Stimulated activated naive CD8-positive, alpha-beta T cell treated with anti-CD3 and anti-CD28 coated beads, Interleukin-15, Interleukin-2, amounts not matched to agents 100 U/mL and 50 U/mL, for 24 hours (primary cell): ENCODE results near the gene PPFIBP2.

Experiments used
- ATAC-seq: fragments of 150-1000 bp; cut with Tn5 transposase; one replicate; pipeline ENCODE4 v1.10.0; 2021
- DNase-seq: peaks from one replicate; pipeline ENCODE4 v3.0.0; 2021

The PPFIBP2 gene

GRCh38 chr11:7668464-7668863 lies 154.7 kb downstream of the PPFIBP2 start:
- DNase-seq (no peak), ATAC-seq (no peak)

GRCh38 chr11:7668911-7669310 lies 155.1 kb downstream of the PPFIBP2 start:
- ATAC-seq: no peak
- DNase-seq: no peak

GRCh38 chr11:7670641-7671040 lies 156.8 kb downstream of the PPFIBP2 start:
- no peak for ATAC-seq
- DNase-seq: no peak

GRCh38 chr11:7671347-7672215 lies 157.8 kb downstream of the PPFIBP2 start:
- peak; percentile 74 for ATAC-seq
- peak; percentile 33 for DNase-seq

- ATAC-seq: peak; percentile 4
- DNase-seq: no peak
Observed at GRCh38 chr11:7672276-7672959, 158.6 kb downstream of the PPFIBP2 start.

- DNase-seq (peak; percentile 27), ATAC-seq (no peak)
Observed at GRCh38 chr11:7672960-7673723, 159.3 kb downstream of the PPFIBP2 start, which contains the start of gene CYB5R2. Gene CYB5R2 (minus strand): TSS chr11:7673500. CDS start chr11:7672825, 675 bp downstream.

- ATAC-seq (peak; percentile 26), DNase-seq (peak; percentile 42)
Observed at GRCh38 chr11:7673724-7674434, 160.1 kb downstream of the PPFIBP2 start.

GRCh38 chr11:7675631-7676030 lies 161.8 kb downstream of the PPFIBP2 start:
- no peak for DNase-seq
- ATAC-seq: no peak

- ATAC-seq (no peak), DNase-seq (no peak)
Observed at GRCh38 chr11:7677071-7677470, 163.3 kb downstream of the PPFIBP2 start.

GRCh38 chr11:7677796-7678201 lies 164.0 kb downstream of the PPFIBP2 start:
- no peak for DNase-seq

GRCh38 chr11:7683571-7683970 lies 169.8 kb downstream of the PPFIBP2 start:
- ATAC-seq: no peak
- no peak for DNase-seq

More at GRCh38 chr11:7677796-7678201, 164.0 kb downstream of the PPFIBP2 start:
- ATAC-seq: no peak

- no peak for ATAC-seq
- DNase-seq: no peak
Observed at GRCh38 chr11:7686761-7687160, 173.0 kb downstream of the PPFIBP2 start.

- DNase-seq (no peak), ATAC-seq (no peak)
Observed at GRCh38 chr11:7687386-7687785, 173.6 kb downstream of the PPFIBP2 start.

GRCh38 chr11:7688238-7688826 lies 174.5 kb downstream of the PPFIBP2 start:
- ATAC-seq (no peak), DNase-seq (no peak)

- no peak for ATAC-seq
- DNase-seq: no peak
Observed at GRCh38 chr11:7689239-7689638, 175.4 kb downstream of the PPFIBP2 start.

- ATAC-seq: peak; percentile 64
- no peak for DNase-seq
Observed at GRCh38 chr11:7690648-7691047, 176.8 kb downstream of the PPFIBP2 start.

GRCh38 chr11:7691759-7692350 lies 178.1 kb downstream of the PPFIBP2 start:
- no peak for ATAC-seq
- no peak for DNase-seq

- ATAC-seq (no peak), DNase-seq (no peak)
Observed at GRCh38 chr11:7692426-7692825, 178.6 kb downstream of the PPFIBP2 start.

GRCh38 chr11:7694235-7694634 lies 180.4 kb downstream of the PPFIBP2 start:
- DNase-seq (no peak), ATAC-seq (no peak)

- DNase-seq (no peak), ATAC-seq (peak; percentile 77)
Observed at GRCh38 chr11:7696424-7696823, 182.6 kb downstream of the PPFIBP2 start.
